ENCODE results near the gene CREB5. TPM values are rescaled to one million over a fixed set of nuclear protein-coding genes. Genes with fewer than 3 reads are reported as not detected.

The CREB5 gene
- total RNA-seq, 1 experiment from 2014 or later = 1.3 TPM

GRCh38 chr7:28858895-28859294 lies 446.6 kb downstream of the CREB5 start (continued):
- TF ChIP-seq HMGXB4 (CRISPR knock-in tag; IDR thresholded peaks at IDR 0.05) (no peak), ZNF532 (CRISPR knock-in tag; IDR thresholded peaks at IDR 0.05; ENCODE audit: borderline replicate concordance) (no peak), ZBTB21 (CRISPR knock-in tag; IDR thresholded peaks at IDR 0.05; ENCODE audit: borderline replicate concordance) (no peak), ZNF512 (CRISPR knock-in tag; IDR thresholded peaks at IDR 0.05; ENCODE audit: borderline replicate concordance) (no peak), ZNF425 (CRISPR knock-in tag; conservative IDR thresholded peaks at IDR 0.05) (no peak), MXD4 (CRISPR knock-in tag; IDR thresholded peaks at IDR 0.05; ENCODE audit: borderline replicate concordance) (no peak), JUN (CRISPR knock-in tag; IDR thresholded peaks at IDR 0.05) (no peak), TEAD1 (CRISPR knock-in tag; IDR thresholded peaks at IDR 0.05) (no peak)

GRCh38 chr7:28861825-28862224 lies 449.5 kb downstream of the CREB5 start:
- Mint-ChIP-seq H3K9me3 (no peaks in the 10 kb centered on the region), H3K27ac (no peak overlapping the region), H3K4me3 (no peak overlapping the region), H3K27me3 (ENCODE audit: low read depth) (peaks cover 2% of the 10 kb centered on the region; the same call in 1 of the 2 replicates), H3K4me1 (peaks cover 13% of the 10 kb centered on the region), H3K36me3 (no peaks in the 10 kb centered on the region)
- DNase-seq (ENCODE audit: low spot score) = no peak
- no peak for ATAC-seq
- CTCF ChIA-PET = no interaction called here
- POLR2A ChIA-PET = no interaction called here
- no peak for TF ChIP-seq ESRRA (CRISPR knock-in tag; IDR thresholded peaks at IDR 0.05; ENCODE audit: borderline replicate concordance)
- TF ChIP-seq GRHL2 (CRISPR knock-in tag; IDR thresholded peaks at IDR 0.05; ENCODE audit: insufficient replicate concordance, severe bottlenecking) = no peak
- no peak for TF ChIP-seq SOX15 (CRISPR knock-in tag; IDR thresholded peaks at IDR 0.05)
- TF ChIP-seq CREM (CRISPR knock-in tag; IDR thresholded peaks at IDR 0.05) = no peak
- TF ChIP-seq JUN (CRISPR knock-in tag; IDR thresholded peaks at IDR 0.05) = no peak
- TF ChIP-seq CBFB (CRISPR knock-in tag; IDR thresholded peaks at IDR 0.05; ENCODE audit: low read depth) = no peak
- no peak for TF ChIP-seq CTCF (IDR thresholded peaks at IDR 0.05)
- no peak for TF ChIP-seq TP53 (CRISPR knock-in tag; IDR thresholded peaks at IDR 0.05)
- TF ChIP-seq ZNF232 (CRISPR knock-in tag; IDR thresholded peaks at IDR 0.05) = no peak
- TF ChIP-seq SMAD4 (CRISPR knock-in tag; IDR thresholded peaks at IDR 0.05) = no peak
- no peak for TF ChIP-seq MLX (CRISPR knock-in tag; IDR thresholded peaks at IDR 0.05)
- no peak for TF ChIP-seq PRDM15 (CRISPR knock-in tag; IDR thresholded peaks at IDR 0.05)
- no peak for TF ChIP-seq ZNF121 (CRISPR knock-in tag; IDR thresholded peaks at IDR 0.05)
- no peak for TF ChIP-seq IRF2 (CRISPR knock-in tag; IDR thresholded peaks at IDR 0.05; ENCODE audit: borderline replicate concordance, low read depth)
- no peak for TF ChIP-seq MXD4 (CRISPR knock-in tag; IDR thresholded peaks at IDR 0.05; ENCODE audit: borderline replicate concordance)
